ENCODE measurements around the gene ARID5A. TPM values are rescaled to one million over a fixed set of nuclear protein-coding genes. Genes with fewer than 3 reads are reported as not detected.

The ARID5A gene
- total RNA-seq, 1 donor from 2014 or later, result 17.3 TPM

GRCh38 chr2:96591054-96591453 lies 54.5 kb downstream of the ARID5A start:
- no peaks in the 10 kb centered on the region for H3K27me3 ChIP-seq (ENCODE audit: low read depth)
- H3K4me3 ChIP-seq, result no peak overlapping the region
- peaks cover 39% of the 10 kb centered on the region for H3K36me3 ChIP-seq
- H3K9me3 ChIP-seq (replicated peaks), result no peaks in the 10 kb centered on the region
- peaks cover 18% of the 10 kb centered on the region for H3K4me1 ChIP-seq
- TF ChIP-seq, protein P1, sequence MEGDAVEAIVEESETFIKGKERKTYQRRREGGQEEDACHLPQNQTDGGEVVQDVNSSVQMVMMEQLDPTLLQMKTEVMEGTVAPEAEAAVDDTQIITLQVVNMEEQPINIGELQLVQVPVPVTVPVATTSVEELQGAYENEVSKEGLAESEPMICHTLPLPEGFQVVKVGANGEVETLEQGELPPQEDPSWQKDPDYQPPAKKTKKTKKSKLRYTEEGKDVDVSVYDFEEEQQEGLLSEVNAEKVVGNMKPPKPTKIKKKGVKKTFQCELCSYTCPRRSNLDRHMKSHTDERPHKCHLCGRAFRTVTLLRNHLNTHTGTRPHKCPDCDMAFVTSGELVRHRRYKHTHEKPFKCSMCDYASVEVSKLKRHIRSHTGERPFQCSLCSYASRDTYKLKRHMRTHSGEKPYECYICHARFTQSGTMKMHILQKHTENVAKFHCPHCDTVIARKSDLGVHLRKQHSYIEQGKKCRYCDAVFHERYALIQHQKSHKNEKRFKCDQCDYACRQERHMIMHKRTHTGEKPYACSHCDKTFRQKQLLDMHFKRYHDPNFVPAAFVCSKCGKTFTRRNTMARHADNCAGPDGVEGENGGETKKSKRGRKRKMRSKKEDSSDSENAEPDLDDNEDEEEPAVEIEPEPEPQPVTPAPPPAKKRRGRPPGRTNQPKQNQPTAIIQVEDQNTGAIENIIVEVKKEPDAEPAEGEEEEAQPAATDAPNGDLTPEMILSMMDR (IDR thresholded peaks at IDR 0.05; ENCODE audit: borderline replicate concordance), result no peak
- peak overlapping the region; percentile 32 for H3K27ac ChIP-seq (replicated peaks)
- intact Hi-C loops (cut with micrococcal nuclease), result no loop called here
- no peak for DNase-seq

- H3K9me3 ChIP-seq (replicated peaks), result no peaks in the 10 kb centered on the region
- H3K27me3 ChIP-seq (ENCODE audit: low read depth), result no peaks in the 10 kb centered on the region
- no peak for DNase-seq
- H3K4me3 ChIP-seq, result no peak overlapping the region
- intact Hi-C loops (cut with micrococcal nuclease), result no loop called here
- no peak overlapping the region for H3K27ac ChIP-seq (replicated peaks)
- peaks cover 20% of the 10 kb centered on the region for H3K4me1 ChIP-seq
- peaks cover 43% of the 10 kb centered on the region for H3K36me3 ChIP-seq
- TF ChIP-seq, protein P1 (IDR thresholded peaks at IDR 0.05; ENCODE audit: borderline replicate concordance), result no peak
Measured at GRCh38 chr2:96591494-96591893, 54.9 kb downstream of the ARID5A start.

GRCh38 chr2:96594282-96594681 lies 57.7 kb downstream of the ARID5A start:
- Histone ChIP-seq H3K4me3 (no peak overlapping the region), H3K27ac (replicated peaks) (no peak overlapping the region), H3K4me1 (peaks cover 41% of the 10 kb centered on the region), H3K36me3 (peaks cover 68% of the 10 kb centered on the region), H3K27me3 (ENCODE audit: low read depth) (no peaks in the 10 kb centered on the region), H3K9me3 (replicated peaks) (no peaks in the 10 kb centered on the region)
- intact Hi-C loops (cut with micrococcal nuclease), result no loop called here
- TF ChIP-seq, protein P1 (IDR thresholded peaks at IDR 0.05; ENCODE audit: borderline replicate concordance), result no peak
- no peak for DNase-seq

DNA sequence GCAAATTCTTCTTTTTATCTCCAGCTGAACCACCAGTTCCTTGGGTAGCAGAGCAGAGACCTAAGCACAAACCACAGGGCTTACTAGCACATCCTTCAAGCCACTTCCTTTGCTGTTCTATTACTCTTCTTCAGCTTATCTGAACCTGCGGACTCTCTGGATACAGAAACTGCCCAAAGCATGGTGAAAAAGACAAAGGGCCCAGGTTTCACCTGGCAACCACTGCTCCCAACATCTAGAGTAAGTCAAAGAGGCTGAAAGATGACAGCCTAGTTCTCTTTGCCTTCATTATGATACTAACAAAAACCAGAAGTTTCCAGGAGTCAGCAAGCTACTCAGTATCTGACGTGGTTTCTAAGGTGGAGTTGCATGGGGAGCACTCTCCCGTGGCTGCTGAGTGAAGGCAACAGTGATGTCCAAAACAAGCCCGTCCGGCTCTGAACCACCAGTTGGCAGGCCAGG lies 58.2 kb downstream of the ARID5A start:
- Histone ChIP-seq H3K36me3 (peaks cover 72% of the 10 kb centered on the region), H3K9me3 (replicated peaks) (no peaks in the 10 kb centered on the region), H3K4me1 (peaks cover 40% of the 10 kb centered on the region), H3K27ac (replicated peaks) (no peak overlapping the region), H3K27me3 (ENCODE audit: low read depth) (no peaks in the 10 kb centered on the region), H3K4me3 (no peak overlapping the region)
- TF ChIP-seq, protein P1 (IDR thresholded peaks at IDR 0.05; ENCODE audit: borderline replicate concordance), result no peak
- intact Hi-C loops (cut with micrococcal nuclease), result no loop called here
- no peak for DNase-seq

DNA sequence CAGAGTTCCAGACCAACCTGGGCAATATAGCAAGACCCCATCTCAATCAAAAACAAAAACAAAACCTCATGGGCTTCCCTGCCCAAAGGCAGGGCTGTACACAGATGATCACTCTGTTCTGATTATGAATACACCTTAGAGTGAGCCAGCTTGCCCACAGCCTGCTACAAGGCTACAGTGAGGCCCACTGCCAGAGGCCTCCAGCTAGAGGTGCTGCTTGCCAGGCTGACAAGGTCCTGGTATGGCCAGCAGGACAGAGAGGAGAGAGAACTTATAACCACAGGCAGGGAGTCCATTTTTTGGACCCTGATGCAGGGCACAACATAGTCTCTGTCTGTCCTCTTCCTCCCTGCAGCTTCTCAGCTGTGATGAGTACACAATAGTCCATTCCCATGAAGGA lies 60.0 kb downstream of the ARID5A start:
- no peak for DNase-seq
- TF ChIP-seq, protein P1 (IDR thresholded peaks at IDR 0.05; ENCODE audit: borderline replicate concordance), result no peak
- no peaks in the 10 kb centered on the region for H3K9me3 ChIP-seq (replicated peaks)
- no peak overlapping the region for H3K4me3 ChIP-seq
- intact Hi-C loops (cut with micrococcal nuclease), result no loop called here
- H3K27me3 ChIP-seq (ENCODE audit: low read depth), result no peaks in the 10 kb centered on the region
- H3K27ac ChIP-seq (replicated peaks), result no peak overlapping the region
- H3K4me1 ChIP-seq, result peaks cover 45% of the 10 kb centered on the region
- H3K36me3 ChIP-seq, result peaks cover 91% of the 10 kb centered on the region

Data from left ventricle myocardium inferior (tissue), 1 donor.